HG03135 (cell line): ENCODE results near the gene CFAP119.

Experiments
- ATAC-seq: cut with Tn5 transposase; IDR thresholded peaks from one replicate; pipeline ENCODE4 v1.9.1; 2021; ENCODE audit warnings: mild to moderate bottlenecking, moderate library complexity; ENCODE audit not compliant: unreplicated experiment

Gene CFAP119

DNA sequence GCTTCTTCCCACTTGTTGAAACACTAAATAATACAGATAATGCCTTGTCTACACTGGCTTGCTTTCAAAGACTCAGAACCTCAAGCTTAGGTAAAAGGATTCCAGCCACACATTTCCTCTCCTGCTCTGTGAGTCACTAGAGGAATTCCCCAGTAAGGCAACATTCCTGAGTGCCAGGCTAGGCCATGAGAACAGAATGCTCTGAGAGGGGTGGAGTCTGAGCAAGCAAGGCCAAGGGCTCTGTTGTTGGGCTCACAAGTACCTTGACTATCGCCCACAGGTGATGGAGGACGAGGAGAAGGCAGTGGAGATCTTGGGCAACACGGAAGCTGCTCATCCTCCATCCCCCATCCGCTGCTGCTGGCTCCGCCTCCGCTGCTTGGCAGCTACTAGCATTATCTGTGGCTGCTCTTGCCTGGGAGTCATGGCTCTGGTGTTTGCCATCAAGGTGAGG is 20.4 kb downstream of the CFAP119 start:
- ATAC-seq = no peak

- ATAC-seq = no peak
These were observed 21.3 kb downstream of the CFAP119 start for GRCh38 chr16:30740364-30741251.

DNA sequence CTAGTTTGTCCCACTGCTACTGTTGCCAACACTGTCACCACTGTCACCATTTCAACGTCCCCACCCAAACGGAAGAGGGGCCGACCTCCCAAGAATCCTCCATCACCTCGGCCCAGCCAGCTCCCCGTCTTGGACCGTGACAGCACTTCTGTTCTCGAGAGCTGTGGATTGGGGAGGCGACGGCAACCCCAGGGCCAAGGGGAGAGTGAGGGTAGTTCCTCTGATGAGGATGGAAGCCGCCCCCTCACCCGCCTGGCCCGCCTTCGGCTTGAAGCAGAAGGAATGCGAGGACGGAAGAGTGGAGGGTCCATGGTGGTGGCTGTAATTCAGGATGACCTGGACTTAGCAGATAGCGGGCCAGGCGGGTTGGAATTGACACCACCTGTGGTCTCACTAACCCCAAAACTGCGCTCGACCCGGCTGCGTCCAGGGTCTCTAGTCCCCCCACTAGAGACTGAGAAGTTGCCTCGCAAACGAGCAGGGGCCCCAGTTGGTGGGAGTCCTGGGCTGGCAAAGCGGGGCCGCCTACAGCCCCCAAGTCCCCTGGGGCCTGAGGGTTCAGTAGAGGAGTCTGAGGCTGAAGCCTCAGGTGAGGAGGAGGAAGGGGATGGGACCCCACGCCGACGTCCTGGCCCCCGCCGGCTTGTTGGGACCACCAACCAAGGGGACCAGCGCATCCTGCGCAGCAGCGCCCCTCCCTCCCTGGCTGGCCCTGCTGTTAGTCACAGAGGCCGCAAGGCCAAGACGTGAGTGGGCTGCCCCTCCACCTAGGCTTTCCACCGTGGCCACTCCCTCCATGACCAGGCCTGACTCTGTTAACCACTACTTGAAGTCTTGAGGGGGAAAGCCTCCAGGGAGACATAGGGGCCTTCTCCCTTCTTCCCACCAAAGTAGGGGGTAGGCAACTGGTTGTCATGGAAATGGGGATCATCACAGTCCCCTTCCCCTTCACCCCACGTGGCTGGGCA is 22.6 kb downstream of the CFAP119 start:
- ATAC-seq = no peak

GRCh38 chr16:30737794-30738648 is 23.8 kb downstream of the CFAP119 start:
- no peak for ATAC-seq

DNA sequence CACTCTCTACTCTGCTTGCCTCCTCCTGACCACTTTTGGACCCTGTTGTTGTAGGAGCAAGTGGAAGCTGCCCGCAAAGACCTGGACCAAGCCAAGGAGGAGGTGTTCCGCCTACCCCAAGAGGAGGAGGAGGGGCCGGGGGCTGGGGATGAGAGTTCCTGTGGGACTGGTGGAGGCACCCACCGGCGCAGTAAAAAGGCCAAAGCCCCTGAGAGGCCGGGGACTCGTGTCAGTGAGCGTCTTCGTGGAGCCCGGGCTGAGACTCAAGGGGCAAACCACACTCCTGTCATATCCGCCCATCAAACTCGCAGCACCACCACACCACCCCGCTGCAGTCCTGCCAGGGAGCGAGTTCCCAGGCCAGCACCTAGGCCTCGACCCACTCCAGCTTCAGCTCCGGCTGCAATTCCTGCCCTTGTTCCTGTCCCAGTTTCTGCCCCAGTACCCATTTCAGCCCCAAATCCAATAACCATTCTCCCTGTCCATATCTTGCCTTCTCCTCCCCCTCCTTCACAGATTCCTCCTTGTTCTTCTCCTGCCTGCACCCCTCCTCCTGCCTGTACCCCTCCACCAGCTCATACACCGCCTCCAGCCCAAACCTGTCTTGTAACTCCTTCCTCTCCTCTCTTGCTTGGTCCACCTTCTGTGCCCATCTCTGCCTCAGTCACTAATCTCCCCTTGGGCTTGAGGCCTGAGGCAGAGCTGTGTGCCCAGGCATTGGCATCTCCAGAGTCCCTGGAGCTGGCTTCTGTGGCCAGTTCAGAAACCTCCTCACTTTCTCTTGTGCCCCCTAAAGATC is 24.7 kb downstream of the CFAP119 start:
- no peak for ATAC-seq

DNA sequence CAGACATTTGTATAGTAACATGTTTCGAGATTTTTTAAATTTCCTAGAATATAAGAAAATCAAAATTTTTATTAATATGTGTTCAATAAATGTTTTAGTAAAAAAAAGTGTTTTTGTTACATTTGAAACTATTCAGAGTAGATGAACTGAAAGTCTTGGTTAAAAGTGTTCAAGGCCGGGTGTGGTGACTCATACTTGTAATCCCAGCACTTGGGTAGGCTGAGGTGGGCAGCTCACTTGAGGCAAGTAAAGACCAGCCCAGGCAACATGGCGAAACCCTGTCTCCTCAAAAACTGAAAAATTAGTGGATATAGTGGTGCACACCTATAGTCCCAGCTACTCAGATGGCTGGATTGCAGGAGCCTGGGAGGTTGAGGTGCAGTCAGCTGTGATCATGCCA is 30.5 kb downstream of the CFAP119 start:
- ATAC-seq = no peak

- ATAC-seq = no peak
These were observed 32.8 kb downstream of the CFAP119 start for GRCh38 chr16:30728899-30729672.

DNA sequence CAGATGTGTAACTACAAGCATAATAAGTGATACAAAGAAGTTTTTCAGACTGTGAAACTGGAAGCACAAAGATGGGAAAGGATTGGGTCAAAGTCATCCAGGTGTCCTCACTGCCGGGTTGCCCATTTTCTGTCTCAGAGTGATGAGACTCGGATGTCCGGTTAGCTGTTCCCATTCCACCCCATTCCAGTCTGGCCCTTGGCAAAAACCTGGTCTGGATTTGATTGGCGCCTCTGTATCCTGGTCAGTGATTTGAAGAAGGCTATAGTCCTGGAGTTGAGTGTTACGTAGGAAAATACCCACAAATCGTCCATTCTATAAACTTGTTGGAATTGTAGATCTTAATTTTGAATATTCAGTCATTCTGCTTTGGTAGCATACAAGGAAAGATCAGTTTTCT is 33.5 kb downstream of the CFAP119 start:
- no peak for ATAC-seq

DNA sequence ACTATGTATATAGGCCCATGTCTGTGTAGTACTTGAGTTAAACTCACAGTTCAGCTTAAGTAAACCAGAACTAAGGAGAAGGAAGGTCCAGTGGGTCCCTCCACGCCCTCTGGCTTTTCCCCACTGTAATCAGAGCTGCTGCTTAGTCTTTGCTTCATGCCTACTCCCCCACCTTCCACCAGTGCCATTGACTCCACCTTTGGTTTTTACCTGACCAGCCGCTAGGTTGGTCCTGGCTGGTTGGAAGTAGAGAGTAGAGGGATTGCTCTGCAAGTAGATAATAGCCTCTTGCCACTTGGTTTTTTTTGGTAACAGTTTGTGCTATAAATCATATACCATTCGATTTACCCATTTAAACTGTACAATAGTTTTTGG is 36.5 kb downstream of the CFAP119 start:
- ATAC-seq = no peak

GRCh38 chr16:30724641-30725417 is 37.0 kb downstream of the CFAP119 start:
- ATAC-seq = no peak

DNA sequence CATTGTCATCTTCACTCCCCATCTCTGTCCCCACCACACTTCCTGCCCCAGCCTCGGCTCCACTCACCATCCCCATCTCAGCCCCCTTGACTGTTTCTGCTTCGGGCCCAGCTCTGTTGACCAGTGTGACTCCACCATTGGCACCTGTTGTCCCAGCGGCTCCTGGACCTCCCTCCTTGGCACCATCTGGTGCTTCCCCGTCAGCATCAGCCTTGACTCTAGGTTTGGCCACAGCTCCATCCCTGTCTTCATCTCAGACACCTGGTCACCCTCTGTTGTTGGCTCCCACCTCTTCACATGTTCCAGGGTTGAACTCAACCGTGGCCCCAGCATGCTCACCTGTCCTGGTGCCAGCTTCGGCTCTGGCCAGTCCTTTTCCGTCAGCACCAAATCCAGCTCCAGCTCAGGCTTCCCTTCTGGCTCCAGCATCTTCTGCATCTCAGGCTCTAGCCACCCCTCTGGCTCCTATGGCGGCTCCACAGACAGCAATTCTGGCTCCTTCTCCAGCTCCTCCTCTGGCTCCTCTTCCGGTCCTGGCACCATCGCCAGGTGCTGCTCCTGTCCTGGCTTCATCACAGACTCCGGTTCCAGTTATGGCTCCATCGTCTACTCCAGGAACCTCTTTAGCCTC is 38.0 kb downstream of the CFAP119 start:
- ATAC-seq = no peak

- no peak for ATAC-seq
These were observed 38.9 kb downstream of the CFAP119 start for GRCh38 chr16:30722916-30723315.

- ATAC-seq = no peak
These were observed 39.4 kb downstream of the CFAP119 start for GRCh38 chr16:30722443-30722842.

GRCh38 chr16:30721606-30722005 is 40.3 kb downstream of the CFAP119 start:
- no peak for ATAC-seq

DNA sequence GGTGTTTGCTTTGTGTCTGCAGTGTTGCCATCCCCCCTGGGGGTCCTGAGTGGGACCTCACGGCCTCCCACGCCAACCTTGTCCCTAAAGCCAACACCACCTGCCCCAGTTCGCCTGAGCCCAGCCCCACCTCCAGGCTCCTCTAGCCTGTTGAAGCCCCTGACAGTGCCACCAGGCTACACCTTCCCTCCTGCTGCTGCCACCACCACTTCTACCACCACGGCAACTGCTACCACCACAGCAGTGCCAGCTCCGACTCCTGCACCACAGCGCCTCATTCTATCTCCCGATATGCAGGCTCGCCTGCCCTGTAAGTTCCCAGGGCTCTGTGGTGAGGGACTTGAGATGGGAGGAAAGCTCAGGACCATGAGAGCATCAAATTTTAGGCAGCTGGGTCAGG is 40.7 kb downstream of the CFAP119 start:
- ATAC-seq = no peak

GRCh38 chr16:30720694-30721093 is 41.2 kb downstream of the CFAP119 start:
- no peak for ATAC-seq

DNA sequence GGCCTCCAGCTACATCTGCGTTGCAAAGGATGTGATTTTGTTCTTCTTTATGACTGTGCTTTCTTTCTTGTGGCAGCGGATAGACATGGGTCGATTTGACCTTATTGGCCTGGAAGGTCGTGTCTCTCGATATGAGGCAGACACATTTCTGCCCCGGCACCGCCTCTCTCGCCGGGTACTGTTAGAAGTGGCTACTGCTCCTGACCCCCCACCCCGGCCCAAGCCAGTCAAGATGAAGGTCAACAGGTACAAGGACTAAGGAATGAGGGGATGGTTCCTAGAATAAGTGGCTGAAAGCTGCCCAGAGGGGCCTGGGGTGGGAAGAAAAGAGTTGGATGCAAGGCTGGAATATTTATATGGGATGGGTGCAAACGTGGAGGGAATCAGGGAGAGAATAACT is 41.8 kb downstream of the CFAP119 start:
- no peak for ATAC-seq
